Right atrium auricular region (tissue), 2 donors: ENCODE data around the gene PKD2L2. TPM values are rescaled to one million over a fixed set of nuclear protein-coding genes. Genes with fewer than 3 reads are reported as not detected.
A peak's percentile ranks its signal among the peaks of the same experiment; 100 is the strongest.

Experiments
- DNase-seq: peaks from one replicate; pipeline ENCODE4 v3.0.0-alpha.2; 2019; ENCODE audit warnings: low spot score
- H3K27ac ChIP-seq, 2 donors: fragments of 200-600 bp; sonication (generic); 1 replicate in 1 of 2; 2 replicates in 1 of 2; pipeline ENCODE4 v1.5.1; 2016 to 2019
- H3K27me3 ChIP-seq, 2 donors: fragments of 200-600 bp; sonication (generic); one replicate each; pipeline versions ENCODE4 v1.5.1 to v1.6.0; 2017 to 2019
- H3K36me3 ChIP-seq: fragments of 200-600 bp; sonication (generic); one replicate; pipeline ENCODE4 v1.5.1; 2016
- H3K4me1 ChIP-seq, 2 donors: fragments of 200-600 bp; sonication (generic); one replicate each; pipeline versions ENCODE4 v1.5.1 to v1.6.0; 2017 to 2019
- H3K4me3 ChIP-seq, 2 donors: fragments of 200-600 bp; sonication (generic); 1 replicate in 1 of 2; 2 replicates in 1 of 2; pipeline ENCODE4 v1.5.1; 2017 to 2019; ENCODE audit warnings: mild to moderate bottlenecking in 1 of 2, moderate library complexity in 1 of 2
- H3K9me3 ChIP-seq, 2 donors: fragments of 200-600 bp; sonication (generic); one replicate each; pipeline ENCODE4 v1.5.1; 2019
- CTCF ChIP-seq, 2 donors: fragments of 200-600 bp; sonication (generic); IDR thresholded peaks; one replicate each; pipeline ENCODE4 v1.5.1; 2019; ENCODE audit warnings: antibody characterized with exemption in 2 of 2
- total RNA-seq, 2 donors: library from RNA; depleted of rRNA; stranded (reverse); fragments of >200 nt; gene quantifications; one replicate each; pipeline ENCODE4 v1.1.0, GENCODE V29; 2016

Gene PKD2L2
- total RNA-seq, 2 donors from 2014 or later, result not detected

GRCh38 chr5:137876101-137876500 is 13.2 kb upstream of the PKD2L2 start:
- Histone ChIP-seq H3K9me3 (no peaks in the 10 kb centered on the region), H3K27ac (peak overlapping the region in 1 of 2 donors; percentile 31), H3K4me3 (no peak overlapping the region), H3K36me3 (peaks cover 15% of the 10 kb centered on the region), H3K4me1 (no peaks in the 10 kb centered on the region), H3K27me3 (no peaks in the 10 kb centered on the region)
- DNase-seq, result no peak
- TF ChIP-seq CTCF (IDR thresholded peaks at IDR 0.05), result no peak

- Histone ChIP-seq H3K4me3 (no peak overlapping the region), H3K27ac (peak overlapping the region; percentile 42 to 86), H3K36me3 (peaks cover 53% of the 10 kb centered on the region), H3K27me3 (no peaks in the 10 kb centered on the region), H3K9me3 (no peaks in the 10 kb centered on the region), H3K4me1 (no peaks in the 10 kb centered on the region)
- DNase-seq, result no peak
- TF ChIP-seq CTCF (IDR thresholded peaks at IDR 0.05), result no peak
Observed at GRCh38 chr5:137880313-137880712, 8.9 kb upstream of the PKD2L2 start.

DNA sequence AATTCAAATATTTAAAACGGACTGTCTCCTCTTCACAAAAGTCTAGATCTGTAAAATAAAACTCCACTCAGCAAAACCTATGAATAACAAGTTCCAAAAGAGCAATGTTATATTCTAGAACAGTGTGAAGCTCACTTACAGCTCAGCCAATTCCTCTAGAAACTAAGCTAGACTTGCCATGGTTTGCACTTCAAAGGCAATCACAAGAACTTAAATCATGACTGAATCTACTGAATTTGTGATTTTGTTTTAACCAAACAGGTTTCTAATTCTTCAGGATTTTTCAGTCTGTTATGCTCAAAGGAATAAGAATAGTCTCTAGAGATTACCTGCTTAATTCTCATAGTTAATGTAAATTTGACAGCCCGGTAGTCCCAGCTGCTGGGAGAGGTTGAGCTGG is 1.4 kb upstream of the PKD2L2 start:
- H3K27me3 ChIP-seq, result no peaks in the 10 kb centered on the region
- no peak for TF ChIP-seq CTCF (IDR thresholded peaks at IDR 0.05)
- peak overlapping the region; percentile 88 to 89 for H3K27ac ChIP-seq
- H3K9me3 ChIP-seq, result no peaks in the 10 kb centered on the region
- peak overlapping the region in 1 of 2 donors; percentile 56 for H3K4me3 ChIP-seq
- DNase-seq, result no peak
- peaks cover 0 to 23% of the 10 kb centered on the region in 2 donors for H3K4me1 ChIP-seq
- peaks cover 20% of the 10 kb centered on the region for H3K36me3 ChIP-seq

- DNase-seq, result no peak
- no peak for TF ChIP-seq CTCF (IDR thresholded peaks at IDR 0.05)
- Histone ChIP-seq H3K4me1 (peaks cover 0 to 26% of the 10 kb centered on the region in 2 donors), H3K27ac (peak overlapping the region; percentile 88 to 89), H3K27me3 (no peaks in the 10 kb centered on the region), H3K4me3 (peak overlapping the region in 1 of 2 donors; percentile 56), H3K9me3 (no peaks in the 10 kb centered on the region), H3K36me3 (peaks cover 14% of the 10 kb centered on the region)
Observed at GRCh38 chr5:137888466-137888862, 793 bp upstream of the PKD2L2 start.

- Histone ChIP-seq H3K36me3 (no peaks in the 10 kb centered on the region), H3K4me3 (no peak overlapping the region), H3K27ac (no peak overlapping the region), H3K27me3 (no peaks in the 10 kb centered on the region), H3K9me3 (no peaks in the 10 kb centered on the region), H3K4me1 (peaks cover 0 to 32% of the 10 kb centered on the region in 2 donors)
- TF ChIP-seq CTCF (IDR thresholded peaks at IDR 0.05), result no peak
- DNase-seq, result no peak
Observed at GRCh38 chr5:137890845-137891244, 1.6 kb downstream of the PKD2L2 start.

GRCh38 chr5:137891849-137892248 is 2.6 kb downstream of the PKD2L2 start:
- DNase-seq, result no peak
- Histone ChIP-seq H3K27me3 (no peaks in the 10 kb centered on the region), H3K9me3 (no peaks in the 10 kb centered on the region), H3K4me3 (no peak overlapping the region), H3K36me3 (no peaks in the 10 kb centered on the region), H3K4me1 (peaks cover 0 to 32% of the 10 kb centered on the region in 2 donors), H3K27ac (no peak overlapping the region)
- TF ChIP-seq CTCF (IDR thresholded peaks at IDR 0.05), result peak in 1 of 2 donors; percentile 38
